ENCODE data around the gene CLDN19. TPM values are rescaled to one million over a fixed set of nuclear protein-coding genes. Genes with fewer than 3 reads are reported as not detected.

Gene CLDN19
- total RNA-seq, 1 donor from 2014 or later: 2.3 TPM

DNA sequence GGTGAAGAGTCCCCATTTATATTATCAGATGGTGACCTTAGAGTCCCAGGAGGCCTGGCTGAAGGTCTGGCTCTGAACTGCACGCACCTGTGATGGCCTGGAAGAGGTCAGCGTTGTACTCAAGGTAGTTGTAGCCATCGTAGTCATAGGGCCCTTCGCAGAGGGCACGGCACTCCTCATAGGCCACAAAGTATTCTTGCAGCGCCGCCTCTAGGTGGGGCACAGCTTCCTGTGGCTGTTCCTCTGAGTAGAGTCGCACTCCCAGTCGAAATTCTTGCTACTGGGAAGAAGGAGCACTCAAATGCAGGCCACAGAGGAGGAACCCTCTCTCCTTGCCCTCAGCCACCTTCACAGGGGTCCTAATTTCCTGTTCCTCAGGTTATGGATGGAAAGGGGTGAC, 19.1 kb upstream of the CLDN19 start:
- TF ChIP-seq, protein P1, sequence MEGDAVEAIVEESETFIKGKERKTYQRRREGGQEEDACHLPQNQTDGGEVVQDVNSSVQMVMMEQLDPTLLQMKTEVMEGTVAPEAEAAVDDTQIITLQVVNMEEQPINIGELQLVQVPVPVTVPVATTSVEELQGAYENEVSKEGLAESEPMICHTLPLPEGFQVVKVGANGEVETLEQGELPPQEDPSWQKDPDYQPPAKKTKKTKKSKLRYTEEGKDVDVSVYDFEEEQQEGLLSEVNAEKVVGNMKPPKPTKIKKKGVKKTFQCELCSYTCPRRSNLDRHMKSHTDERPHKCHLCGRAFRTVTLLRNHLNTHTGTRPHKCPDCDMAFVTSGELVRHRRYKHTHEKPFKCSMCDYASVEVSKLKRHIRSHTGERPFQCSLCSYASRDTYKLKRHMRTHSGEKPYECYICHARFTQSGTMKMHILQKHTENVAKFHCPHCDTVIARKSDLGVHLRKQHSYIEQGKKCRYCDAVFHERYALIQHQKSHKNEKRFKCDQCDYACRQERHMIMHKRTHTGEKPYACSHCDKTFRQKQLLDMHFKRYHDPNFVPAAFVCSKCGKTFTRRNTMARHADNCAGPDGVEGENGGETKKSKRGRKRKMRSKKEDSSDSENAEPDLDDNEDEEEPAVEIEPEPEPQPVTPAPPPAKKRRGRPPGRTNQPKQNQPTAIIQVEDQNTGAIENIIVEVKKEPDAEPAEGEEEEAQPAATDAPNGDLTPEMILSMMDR (conservative IDR thresholded peaks at IDR 0.05): no peak
- Mint-ChIP-seq H3K4me1 (ENCODE audit: unreplicated experiment) (peaks cover 7% of the 10 kb centered on the region), H3K36me3 (peaks cover 18% of the 10 kb centered on the region), H3K4me3 (no peak overlapping the region), H3K27me3 (no peaks in the 10 kb centered on the region), H3K27ac (no peak overlapping the region), H3K9me3 (no peaks in the 10 kb centered on the region)
- DNase-seq (ENCODE audit: extremely low spot score, unreplicated experiment): no peak

DNA sequence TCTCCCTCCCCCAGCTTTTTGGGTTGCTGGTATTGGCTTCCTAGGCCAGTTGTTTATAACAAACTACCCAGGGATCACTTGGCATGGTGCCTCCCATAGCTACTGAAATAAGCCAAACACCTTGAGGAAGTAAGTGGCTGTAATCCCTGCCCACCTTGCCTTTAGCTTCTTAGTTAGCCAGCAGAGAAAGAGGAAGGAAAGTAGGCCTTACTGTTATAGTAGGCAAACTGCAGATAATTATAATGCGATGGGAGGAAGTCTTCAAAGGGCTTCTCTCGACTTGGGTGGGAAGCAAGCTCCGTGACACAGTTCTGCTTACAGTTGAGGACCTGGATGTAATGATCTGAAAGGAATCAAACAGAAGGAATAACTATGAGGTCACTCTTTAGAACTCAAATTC, 18.6 kb upstream of the CLDN19 start:
- Mint-ChIP-seq H3K4me3 (no peak overlapping the region), H3K4me1 (ENCODE audit: unreplicated experiment) (peaks cover 7% of the 10 kb centered on the region), H3K27ac (no peak overlapping the region), H3K27me3 (no peaks in the 10 kb centered on the region), H3K36me3 (peaks cover 23% of the 10 kb centered on the region), H3K9me3 (no peaks in the 10 kb centered on the region)
- TF ChIP-seq, protein P1 (conservative IDR thresholded peaks at IDR 0.05): no peak
- DNase-seq (ENCODE audit: extremely low spot score, unreplicated experiment): no peak

DNA sequence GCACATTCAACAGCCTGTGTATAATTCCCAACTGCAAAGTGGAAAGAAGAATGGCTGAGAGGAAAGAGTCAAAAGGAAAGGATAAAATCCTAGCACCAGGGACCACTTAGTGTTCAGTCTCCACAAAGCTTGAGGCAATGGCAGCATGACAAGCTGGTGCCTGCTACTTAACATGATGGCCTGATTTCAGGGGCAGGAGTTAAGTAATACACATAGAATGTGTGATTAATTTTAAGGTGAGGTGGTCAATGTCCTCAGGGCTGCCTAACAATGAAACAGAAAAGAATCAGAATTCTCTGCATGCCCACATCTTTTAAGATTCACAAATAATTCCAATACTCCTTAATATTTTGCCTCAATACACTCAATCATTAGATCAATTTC, 17.8 kb upstream of the CLDN19 start:
- H3K4me3 Mint-ChIP-seq: no peak overlapping the region
- H3K9me3 Mint-ChIP-seq: peaks cover 4% of the 10 kb centered on the region
- no peak overlapping the region for H3K27ac Mint-ChIP-seq
- peaks cover 7% of the 10 kb centered on the region for H3K4me1 Mint-ChIP-seq (ENCODE audit: unreplicated experiment)
- no peak for DNase-seq (ENCODE audit: extremely low spot score, unreplicated experiment)
- H3K27me3 Mint-ChIP-seq: no peaks in the 10 kb centered on the region
- peaks cover 28% of the 10 kb centered on the region for H3K36me3 Mint-ChIP-seq
- TF ChIP-seq, protein P1 (conservative IDR thresholded peaks at IDR 0.05): no peak

DNA sequence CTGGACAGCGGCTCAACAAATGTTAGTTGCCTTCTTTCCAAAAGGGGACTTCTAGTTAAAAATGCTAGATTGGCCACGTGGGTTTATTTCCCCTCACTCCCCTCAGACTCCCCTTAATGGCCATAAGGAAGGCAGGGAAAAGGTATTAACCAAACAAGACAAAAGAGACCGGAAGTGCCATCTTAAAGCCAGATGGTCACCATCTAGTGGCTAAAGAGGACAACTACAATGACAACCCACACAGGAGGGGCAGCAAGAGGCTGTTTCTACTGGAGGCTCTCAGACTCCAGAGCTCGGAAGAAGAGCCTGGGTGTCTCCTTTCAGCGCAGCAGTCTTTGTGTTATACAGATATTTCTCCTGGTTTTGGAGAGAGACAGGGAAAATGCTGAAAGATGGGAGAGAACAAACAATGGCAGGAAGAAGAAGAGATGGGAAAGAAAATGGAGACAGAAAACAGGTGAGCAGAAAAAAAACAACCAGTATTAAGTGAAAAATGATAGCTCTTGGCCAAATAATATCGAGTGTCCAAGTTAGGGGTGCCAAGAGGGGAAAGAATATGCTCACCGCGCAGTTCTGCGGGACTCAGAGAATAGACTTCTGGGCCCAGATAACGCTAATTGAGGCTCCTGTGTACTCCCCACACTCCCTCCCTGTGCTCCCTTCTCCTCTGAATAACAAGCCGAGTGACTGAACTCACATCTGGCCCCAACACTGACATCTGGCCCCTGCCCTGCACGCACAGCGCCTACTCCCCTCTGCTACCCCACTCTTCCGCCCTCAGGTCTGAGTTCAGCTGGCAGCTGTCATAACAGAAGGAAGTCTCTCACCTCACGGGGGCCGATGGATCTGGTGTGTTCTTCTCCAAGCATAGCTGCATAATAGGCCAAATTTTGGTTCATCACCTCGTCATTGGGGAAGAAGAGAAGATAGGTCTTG, 17.2 kb upstream of the CLDN19 start:
- Mint-ChIP-seq H3K27ac (no peak overlapping the region), H3K4me1 (ENCODE audit: unreplicated experiment) (peaks cover 7% of the 10 kb centered on the region), H3K9me3 (peaks cover 8% of the 10 kb centered on the region), H3K4me3 (no peak overlapping the region), H3K27me3 (no peaks in the 10 kb centered on the region), H3K36me3 (peaks cover 35% of the 10 kb centered on the region)
- no peak for DNase-seq (ENCODE audit: extremely low spot score, unreplicated experiment)
- TF ChIP-seq, protein P1 (conservative IDR thresholded peaks at IDR 0.05): peak; percentile 79

DNA sequence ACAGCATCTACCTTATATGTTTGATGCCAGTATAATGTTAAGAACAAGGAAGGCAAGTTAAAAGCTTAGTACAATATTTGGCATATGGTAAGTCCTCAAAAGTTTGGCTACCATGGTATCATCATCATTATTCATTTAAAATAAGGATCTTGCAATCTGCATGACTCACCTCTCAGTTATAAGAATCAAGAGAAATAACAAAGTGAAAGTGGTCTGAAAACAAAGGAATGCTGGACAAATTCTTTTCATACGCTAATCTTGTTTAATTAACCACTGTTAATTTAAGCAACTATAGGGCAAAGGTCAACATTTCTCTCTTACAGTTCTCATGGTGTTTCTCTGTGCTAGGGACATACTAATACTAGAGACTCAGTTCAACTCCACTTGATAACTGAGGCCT, 13.0 kb upstream of the CLDN19 start:
- H3K4me3 Mint-ChIP-seq: no peak overlapping the region
- H3K4me1 Mint-ChIP-seq (ENCODE audit: unreplicated experiment): peaks cover 7% of the 10 kb centered on the region
- H3K27ac Mint-ChIP-seq: no peak overlapping the region
- TF ChIP-seq, protein P1 (conservative IDR thresholded peaks at IDR 0.05): no peak
- H3K9me3 Mint-ChIP-seq: peaks cover 13% of the 10 kb centered on the region
- no peaks in the 10 kb centered on the region for H3K27me3 Mint-ChIP-seq
- DNase-seq (ENCODE audit: extremely low spot score, unreplicated experiment): no peak
- H3K36me3 Mint-ChIP-seq: peaks cover 53% of the 10 kb centered on the region
